ENCODE data around the gene PTPRE.
A peak's percentile ranks its signal among the peaks of the same experiment; 100 is the strongest.

Gene PTPRE

GRCh38 chr10:128095027-128095752, 188.3 kb downstream of the PTPRE start:
- peaks cover 16% of the 10 kb centered on the region for H3K4me1 Mint-ChIP-seq
- H3K4me3 Mint-ChIP-seq, result no peak overlapping the region
- no peaks in the 10 kb centered on the region for H3K27me3 Mint-ChIP-seq
- peak; percentile 76 for ATAC-seq
- no peaks in the 10 kb centered on the region for H3K9me3 Mint-ChIP-seq
- H3K27ac Mint-ChIP-seq, result no peak overlapping the region
- no peaks in the 10 kb centered on the region for H3K36me3 Mint-ChIP-seq

DNA sequence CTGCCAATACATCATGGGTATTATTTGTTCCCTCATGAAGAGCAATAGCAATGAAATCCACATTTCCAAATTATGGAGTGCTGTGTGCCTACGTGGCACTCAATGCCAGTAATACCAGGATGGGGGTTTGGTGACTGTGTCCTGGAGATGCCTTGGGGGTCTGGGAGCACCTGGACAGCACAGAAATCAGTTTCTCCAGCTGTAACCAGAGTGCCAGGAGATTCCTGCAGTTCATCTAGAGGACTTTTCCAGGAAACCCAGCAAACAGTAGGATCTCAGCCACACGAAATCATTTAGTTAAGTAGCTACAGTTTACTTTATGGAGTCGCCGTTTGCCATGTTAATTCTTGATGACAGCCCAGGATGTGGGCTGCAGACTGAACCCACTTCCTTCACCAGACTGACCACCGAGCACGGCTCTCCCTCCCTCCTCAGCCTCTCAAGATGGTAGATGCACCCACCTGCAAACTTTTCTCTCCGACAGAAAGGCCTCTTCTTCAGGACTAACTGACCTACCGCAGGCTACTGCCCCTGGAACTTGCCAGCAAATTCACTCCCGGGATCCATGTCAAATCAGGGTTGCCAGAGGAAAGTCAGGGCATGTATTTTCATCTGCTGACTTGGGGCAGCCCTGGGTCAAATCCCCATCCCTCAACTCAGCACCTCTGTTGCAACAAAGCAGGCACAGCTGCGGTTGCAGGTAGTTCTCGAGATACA, 189.0 kb downstream of the PTPRE start:
- Mint-ChIP-seq H3K4me1 (peaks cover 16% of the 10 kb centered on the region), H3K9me3 (no peaks in the 10 kb centered on the region), H3K36me3 (no peaks in the 10 kb centered on the region), H3K27ac (no peak overlapping the region), H3K4me3 (peak overlapping the region; percentile 19), H3K27me3 (no peaks in the 10 kb centered on the region)
- no peak for ATAC-seq

DNA sequence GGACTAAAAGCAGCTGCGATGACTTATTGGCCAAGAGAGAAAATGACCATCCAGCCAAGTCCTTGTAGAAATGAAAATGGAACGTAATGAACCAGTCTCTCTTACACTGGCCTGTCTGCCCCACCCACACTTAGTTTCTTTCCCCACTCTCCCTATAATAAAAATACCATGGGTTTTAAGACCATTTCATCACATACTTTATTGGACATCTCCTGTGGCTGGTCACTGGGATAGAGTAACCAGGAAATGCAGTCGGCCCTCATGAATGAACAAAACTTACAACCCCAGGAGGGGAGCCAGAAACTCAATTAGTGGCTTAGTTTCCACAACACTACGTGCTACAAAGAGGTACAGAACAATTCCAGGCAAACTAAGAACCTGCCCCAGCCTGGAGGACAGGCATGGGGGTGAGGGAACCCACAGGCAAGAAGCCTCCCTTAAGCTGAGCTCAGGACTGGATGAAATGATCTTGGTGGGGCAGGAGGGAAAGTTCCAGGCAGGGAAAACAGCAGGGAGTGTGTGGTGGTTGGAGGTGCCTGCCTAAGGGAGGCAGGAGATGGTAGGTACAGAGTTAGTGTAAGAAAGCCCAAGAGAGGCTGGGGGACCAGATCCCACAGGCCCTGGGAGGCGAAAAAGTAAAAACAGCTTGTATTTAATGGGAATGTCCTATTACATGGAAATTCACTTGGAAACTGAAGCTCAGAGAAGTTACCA, 189.7 kb downstream of the PTPRE start:
- H3K27me3 Mint-ChIP-seq, result no peaks in the 10 kb centered on the region
- no peak for ATAC-seq
- H3K4me1 Mint-ChIP-seq, result peaks cover 16% of the 10 kb centered on the region
- H3K27ac Mint-ChIP-seq, result no peak overlapping the region
- H3K36me3 Mint-ChIP-seq, result no peaks in the 10 kb centered on the region
- no peak overlapping the region for H3K4me3 Mint-ChIP-seq
- no peaks in the 10 kb centered on the region for H3K9me3 Mint-ChIP-seq

DNA sequence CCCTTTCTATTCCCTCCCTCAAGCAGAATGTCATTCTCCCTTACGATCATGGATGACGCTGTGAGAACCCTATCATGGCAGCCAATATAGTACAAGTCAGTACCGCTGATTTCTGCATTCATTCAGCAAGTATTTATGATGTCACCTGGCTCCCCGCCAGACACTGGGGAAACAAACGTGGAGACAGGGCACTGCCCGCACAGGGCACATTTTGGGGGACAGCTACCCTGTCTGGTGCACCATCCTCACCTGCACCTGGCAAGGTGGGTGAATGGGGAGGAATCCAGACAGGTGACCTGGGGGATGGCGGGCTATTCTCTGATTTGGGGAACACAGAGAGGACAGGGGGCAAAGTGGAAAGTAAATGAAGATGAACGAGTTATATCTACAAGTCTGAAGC, 190.9 kb downstream of the PTPRE start:
- H3K9me3 Mint-ChIP-seq, result no peaks in the 10 kb centered on the region
- H3K27ac Mint-ChIP-seq, result no peak overlapping the region
- peaks cover 16% of the 10 kb centered on the region for H3K4me1 Mint-ChIP-seq
- H3K4me3 Mint-ChIP-seq, result no peak overlapping the region
- no peaks in the 10 kb centered on the region for H3K27me3 Mint-ChIP-seq
- H3K36me3 Mint-ChIP-seq, result no peaks in the 10 kb centered on the region
- no peak for ATAC-seq

DNA sequence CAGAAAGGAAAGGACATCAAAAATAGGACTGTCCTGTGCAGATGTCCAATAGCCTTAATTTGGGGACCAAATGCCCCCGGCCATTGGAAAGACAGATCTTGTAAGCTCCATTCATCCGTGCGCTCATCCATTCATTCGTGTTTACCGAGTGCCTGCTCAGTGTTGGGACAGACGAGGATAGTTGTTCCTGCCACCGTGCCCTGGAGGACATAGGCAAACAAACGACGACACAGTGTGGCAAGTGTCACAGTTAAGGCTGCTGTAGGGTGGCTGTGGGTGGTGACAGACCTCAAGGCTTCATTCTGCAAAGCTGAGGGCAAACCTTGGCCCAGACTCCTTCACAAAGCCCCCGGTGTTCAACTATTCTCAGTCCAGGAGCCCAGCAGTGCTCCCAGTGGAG, 191.7 kb downstream of the PTPRE start:
- ATAC-seq, result no peak
- Mint-ChIP-seq H3K4me3 (no peak overlapping the region), H3K4me1 (peaks cover 16% of the 10 kb centered on the region), H3K27ac (no peak overlapping the region), H3K9me3 (no peaks in the 10 kb centered on the region), H3K27me3 (no peaks in the 10 kb centered on the region), H3K36me3 (no peaks in the 10 kb centered on the region)

DNA sequence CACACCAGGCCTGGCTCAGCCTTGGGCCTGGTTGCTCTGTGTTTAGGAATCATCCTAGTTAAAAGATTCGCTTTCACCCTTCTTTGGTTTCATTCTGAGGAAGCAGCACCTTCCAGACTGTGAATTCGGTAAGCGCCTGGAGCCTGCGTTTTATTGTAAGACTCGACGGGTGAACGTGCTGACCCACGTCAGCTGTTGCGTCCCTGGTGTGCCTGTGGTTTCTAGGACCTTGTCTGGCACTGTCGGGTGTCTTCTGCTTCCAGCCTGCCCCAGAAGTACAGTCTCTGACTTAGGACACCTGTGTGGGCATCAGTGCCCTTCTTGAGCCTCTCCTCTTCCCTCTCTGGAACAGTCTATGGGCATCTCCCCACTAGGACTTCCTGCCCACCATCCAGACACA, 193.0 kb downstream of the PTPRE start:
- Mint-ChIP-seq H3K4me3 (no peak overlapping the region), H3K9me3 (no peaks in the 10 kb centered on the region), H3K27me3 (no peaks in the 10 kb centered on the region), H3K36me3 (no peaks in the 10 kb centered on the region), H3K4me1 (peaks cover 16% of the 10 kb centered on the region), H3K27ac (no peak overlapping the region)
- no peak for ATAC-seq

DNA sequence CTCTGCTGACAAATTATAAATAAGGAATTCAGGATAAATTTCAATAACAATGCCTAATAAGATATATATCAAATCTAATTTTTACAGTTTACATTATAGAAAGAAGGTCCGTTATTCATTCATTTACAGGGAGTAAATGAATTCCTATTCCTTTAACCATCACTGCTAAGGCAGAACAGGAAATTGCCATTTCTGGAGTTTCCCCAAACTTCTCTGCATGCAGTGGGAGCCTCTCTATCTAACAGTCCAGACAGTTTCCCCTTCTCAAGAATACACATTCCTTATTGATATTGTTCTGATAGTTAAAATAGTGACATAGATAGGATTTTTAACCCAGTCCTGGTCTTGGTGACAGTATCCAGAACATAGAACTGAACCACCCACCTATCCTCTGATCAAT, 195.0 kb downstream of the PTPRE start:
- ATAC-seq, result no peak
- H3K4me3 Mint-ChIP-seq, result no peak overlapping the region
- H3K27me3 Mint-ChIP-seq, result no peaks in the 10 kb centered on the region
- no peaks in the 10 kb centered on the region for H3K36me3 Mint-ChIP-seq
- no peaks in the 10 kb centered on the region for H3K4me1 Mint-ChIP-seq
- no peaks in the 10 kb centered on the region for H3K9me3 Mint-ChIP-seq
- no peak overlapping the region for H3K27ac Mint-ChIP-seq

- Mint-ChIP-seq H3K36me3 (no peaks in the 10 kb centered on the region), H3K9me3 (no peaks in the 10 kb centered on the region), H3K27me3 (no peaks in the 10 kb centered on the region), H3K4me1 (no peaks in the 10 kb centered on the region), H3K4me3 (no peak overlapping the region), H3K27ac (no peak overlapping the region)
- no peak for ATAC-seq
Observed at GRCh38 chr10:128102480-128103228, 195.8 kb downstream of the PTPRE start.

DNA sequence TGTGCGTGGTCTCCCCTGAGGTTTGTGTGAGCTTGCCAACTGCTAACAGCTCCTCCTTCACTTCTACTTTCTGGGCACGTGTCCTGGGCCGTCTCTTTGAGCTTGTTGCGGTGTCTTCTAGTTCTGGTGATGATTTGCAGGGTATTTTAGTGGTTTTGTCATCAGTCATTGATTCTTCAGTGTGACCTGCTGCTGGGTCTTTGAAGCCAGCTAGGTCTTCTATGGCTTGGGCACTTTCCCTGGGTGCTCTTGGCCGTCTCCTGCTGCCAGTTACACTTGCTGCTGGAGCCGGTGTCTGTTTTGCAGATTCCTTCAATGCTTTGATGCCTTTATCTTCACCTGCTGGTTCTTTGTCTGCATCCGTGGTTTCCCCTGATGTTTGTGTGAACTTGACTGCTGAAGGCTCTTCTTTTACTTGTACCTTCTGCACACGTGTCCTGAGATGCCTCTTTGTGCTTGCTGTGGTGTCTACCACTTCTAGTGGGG, 196.4 kb downstream of the PTPRE start:
- ATAC-seq, result no peak

DNA sequence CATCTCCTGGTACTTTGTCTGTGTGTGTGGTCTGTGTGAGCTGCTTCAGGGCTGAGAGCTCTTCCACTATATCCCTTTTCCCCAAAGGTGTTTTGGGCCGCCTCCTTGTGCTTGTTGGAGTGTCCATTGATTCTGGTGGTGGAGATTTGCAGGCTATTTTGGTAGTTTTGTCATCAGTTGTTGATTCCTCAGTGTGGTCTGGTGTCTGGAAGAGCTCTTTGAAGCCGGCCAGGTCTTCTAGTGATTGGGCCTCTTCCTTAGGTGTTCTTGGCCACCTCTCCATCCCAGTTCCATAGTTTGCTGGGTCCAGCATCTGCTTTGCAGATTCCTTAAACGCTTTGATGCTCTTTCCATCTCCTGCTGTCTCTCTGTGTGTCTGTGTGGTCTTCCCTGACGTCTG, 198.5 kb downstream of the PTPRE start:
- no peak for ATAC-seq
- H3K4me1 Mint-ChIP-seq, result no peaks in the 10 kb centered on the region
- no peaks in the 10 kb centered on the region for H3K27me3 Mint-ChIP-seq
- no peak overlapping the region for H3K4me3 Mint-ChIP-seq
- no peak overlapping the region for H3K27ac Mint-ChIP-seq
- H3K9me3 Mint-ChIP-seq, result no peaks in the 10 kb centered on the region
- H3K36me3 Mint-ChIP-seq, result no peaks in the 10 kb centered on the region

More for the DNA sequence above, 196.4 kb downstream of the PTPRE start:
- no peaks in the 10 kb centered on the region for H3K27me3 Mint-ChIP-seq
- no peaks in the 10 kb centered on the region for H3K9me3 Mint-ChIP-seq
- H3K36me3 Mint-ChIP-seq, result no peaks in the 10 kb centered on the region
- no peak overlapping the region for H3K4me3 Mint-ChIP-seq
- no peaks in the 10 kb centered on the region for H3K4me1 Mint-ChIP-seq
- H3K27ac Mint-ChIP-seq, result no peak overlapping the region

GRCh38 chr10:128109707-128110106, 202.8 kb downstream of the PTPRE start:
- no peak for ATAC-seq
- no peak overlapping the region for H3K27ac Mint-ChIP-seq
- no peaks in the 10 kb centered on the region for H3K4me1 Mint-ChIP-seq
- no peak overlapping the region for H3K4me3 Mint-ChIP-seq
- no peaks in the 10 kb centered on the region for H3K9me3 Mint-ChIP-seq
- no peaks in the 10 kb centered on the region for H3K36me3 Mint-ChIP-seq
- H3K27me3 Mint-ChIP-seq, result no peaks in the 10 kb centered on the region

- Mint-ChIP-seq H3K27ac (no peak overlapping the region), H3K4me1 (no peaks in the 10 kb centered on the region), H3K9me3 (no peaks in the 10 kb centered on the region), H3K27me3 (no peaks in the 10 kb centered on the region), H3K4me3 (no peak overlapping the region), H3K36me3 (no peaks in the 10 kb centered on the region)
- ATAC-seq, result no peak
Observed at GRCh38 chr10:128110339-128110738, 203.4 kb downstream of the PTPRE start.

- Mint-ChIP-seq H3K27ac (no peak overlapping the region), H3K4me3 (no peak overlapping the region), H3K4me1 (no peaks in the 10 kb centered on the region), H3K36me3 (no peaks in the 10 kb centered on the region), H3K9me3 (no peaks in the 10 kb centered on the region), H3K27me3 (no peaks in the 10 kb centered on the region)
- ATAC-seq, result no peak
Observed at GRCh38 chr10:128111696-128112095, 204.8 kb downstream of the PTPRE start.

- ATAC-seq, result no peak
- Mint-ChIP-seq H3K27me3 (no peaks in the 10 kb centered on the region), H3K4me1 (no peaks in the 10 kb centered on the region), H3K4me3 (no peak overlapping the region), H3K9me3 (no peaks in the 10 kb centered on the region), H3K27ac (no peak overlapping the region), H3K36me3 (no peaks in the 10 kb centered on the region)
Observed at GRCh38 chr10:128113026-128113425, 206.1 kb downstream of the PTPRE start.

- no peak overlapping the region for H3K27ac Mint-ChIP-seq
- ATAC-seq, result no peak
- no peaks in the 10 kb centered on the region for H3K27me3 Mint-ChIP-seq
- H3K36me3 Mint-ChIP-seq, result no peaks in the 10 kb centered on the region
- H3K4me1 Mint-ChIP-seq, result no peaks in the 10 kb centered on the region
- no peaks in the 10 kb centered on the region for H3K9me3 Mint-ChIP-seq
- no peak overlapping the region for H3K4me3 Mint-ChIP-seq
Observed at GRCh38 chr10:128114901-128115300, 208.0 kb downstream of the PTPRE start.
